GM21529 (cell line): ENCODE measurements around the gene GYG1.

Experiments used
- ATAC-seq: cut with Tn5 transposase; IDR thresholded peaks from one replicate; pipeline ENCODE4 v1.9.1; 2021; ENCODE audit not compliant: unreplicated experiment

The GYG1 gene

DNA sequence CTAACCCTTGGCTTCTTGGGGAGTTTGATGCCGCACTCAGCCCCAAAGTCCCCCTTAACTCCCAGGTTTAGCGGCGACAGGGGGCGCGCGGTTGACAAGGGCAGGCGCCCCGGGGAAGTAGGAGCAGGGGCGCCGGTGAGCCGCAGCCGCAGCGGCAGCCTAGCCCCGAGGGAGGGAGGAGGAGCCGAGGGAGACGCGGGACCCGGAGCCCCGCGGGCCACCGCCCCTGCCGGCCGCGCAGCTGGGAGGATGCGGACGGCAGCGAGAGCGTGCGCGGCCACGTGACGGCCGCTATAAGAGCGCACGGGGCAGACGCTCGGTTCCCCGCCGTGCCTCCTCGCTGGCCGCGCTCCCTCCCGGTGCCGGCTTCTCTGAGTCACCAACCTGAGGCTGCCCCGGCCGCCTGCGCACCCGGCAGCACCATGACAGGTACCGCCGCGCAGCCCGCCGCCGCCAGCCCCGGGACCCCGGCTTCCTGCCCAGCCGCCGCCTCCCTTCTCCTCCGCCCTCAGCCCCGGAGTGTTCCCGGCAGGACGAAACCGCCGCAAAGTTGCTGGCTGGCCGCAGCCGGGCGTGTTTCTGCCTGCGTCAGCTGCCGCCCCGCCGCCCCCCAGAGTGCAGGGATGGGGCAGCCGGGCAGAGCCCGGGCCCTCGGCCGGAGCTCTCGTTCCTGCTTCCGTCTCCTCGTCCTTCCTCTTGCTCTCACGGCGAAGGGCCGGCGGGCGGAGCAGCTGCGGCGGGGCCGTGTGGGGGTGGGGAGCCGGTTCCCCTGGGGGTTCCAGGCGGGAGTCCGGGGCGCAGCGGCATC is at the start of gene GYG1:
GYG1 (plus strand) TSS at position 322 of the 808 bp plus-strand sequence; CDS start at position 423, 101 bp downstream.
- peak; percentile 83 for ATAC-seq

DNA sequence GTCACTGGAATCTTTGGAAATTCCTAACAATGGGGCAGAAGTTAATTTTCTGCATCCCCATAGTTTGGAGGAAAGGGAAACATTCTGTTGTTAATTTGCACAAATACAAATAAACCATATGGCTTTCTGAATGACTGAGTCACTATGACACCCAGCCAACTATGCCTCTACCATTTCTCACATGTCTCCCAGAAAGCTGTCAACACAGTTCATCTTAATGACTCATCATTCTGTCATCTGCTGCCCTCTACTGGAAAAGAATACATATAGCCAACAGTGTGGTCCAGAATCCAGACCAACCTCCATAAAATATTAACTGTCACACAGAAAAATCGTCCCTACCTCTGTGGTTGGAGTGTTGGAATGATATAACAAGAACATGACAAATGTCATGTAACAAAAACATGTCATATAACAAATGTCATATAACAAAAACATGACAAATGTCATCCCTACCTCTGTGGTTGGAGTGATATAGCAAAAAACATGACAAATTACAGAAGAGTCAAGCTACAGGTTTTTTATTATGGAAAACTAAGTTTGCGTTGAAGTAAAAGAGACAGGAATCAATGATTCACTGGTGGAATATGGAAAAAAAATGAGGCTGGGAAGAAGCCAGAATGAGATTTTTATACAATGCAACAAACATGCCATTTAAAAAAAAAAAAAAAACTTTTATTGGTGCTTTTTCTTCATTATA is 47.7 kb upstream of the GYG1 start:
- ATAC-seq: peak; percentile 97

DNA sequence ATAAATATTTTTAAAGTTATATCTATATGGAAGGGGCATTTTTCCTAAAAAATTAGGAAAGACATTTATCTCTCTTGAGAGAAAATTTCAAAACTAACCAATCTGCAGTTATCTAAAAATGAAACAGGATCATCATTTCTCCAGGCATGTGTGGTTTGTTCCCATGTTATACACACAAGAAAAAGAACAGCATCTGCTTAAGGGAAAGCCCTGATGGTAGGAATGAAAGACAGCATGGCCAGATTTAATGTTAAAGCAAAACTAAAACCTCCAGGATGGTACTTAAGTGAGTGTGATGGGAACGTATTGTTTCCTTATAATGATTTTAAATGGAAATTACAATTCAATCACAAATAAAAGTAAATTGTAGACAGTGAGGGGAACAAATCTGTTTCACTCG is 46.2 kb upstream of the GYG1 start:
- no peak for ATAC-seq

DNA sequence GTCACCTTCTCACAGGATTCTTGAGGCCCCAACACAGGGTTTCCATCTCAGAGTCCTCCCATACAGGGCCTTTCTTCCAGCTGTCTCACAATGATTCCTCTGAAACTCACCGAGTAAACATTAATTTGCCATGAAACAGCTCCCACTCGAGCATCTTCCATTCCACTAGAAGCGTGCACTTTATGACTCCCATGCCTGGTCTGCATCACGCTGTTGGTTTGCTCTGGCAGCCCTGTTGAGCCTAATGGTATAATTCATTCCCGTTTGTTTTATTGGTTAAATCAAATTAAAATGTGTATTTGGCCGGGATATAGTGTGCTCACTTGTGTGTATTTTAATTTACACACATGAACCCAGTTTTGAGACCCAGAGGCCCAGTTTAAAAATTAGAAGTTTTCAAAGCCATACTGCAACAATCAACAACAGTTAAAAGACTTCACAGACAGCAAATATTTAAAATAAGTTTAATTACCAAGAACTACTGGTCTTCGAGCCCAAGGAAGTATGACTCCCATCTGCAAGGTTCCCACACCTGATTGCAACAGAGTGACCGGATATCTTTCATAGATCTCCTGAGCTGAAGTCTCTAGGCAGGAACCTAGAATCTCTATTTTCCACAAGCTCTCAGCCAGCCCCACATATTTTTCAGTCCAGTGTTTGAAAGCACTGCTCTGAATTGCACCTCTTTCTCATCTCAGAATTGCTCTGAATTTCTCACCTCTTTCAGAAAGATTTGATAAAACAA is 42.3 kb upstream of the GYG1 start:
- ATAC-seq: no peak

DNA sequence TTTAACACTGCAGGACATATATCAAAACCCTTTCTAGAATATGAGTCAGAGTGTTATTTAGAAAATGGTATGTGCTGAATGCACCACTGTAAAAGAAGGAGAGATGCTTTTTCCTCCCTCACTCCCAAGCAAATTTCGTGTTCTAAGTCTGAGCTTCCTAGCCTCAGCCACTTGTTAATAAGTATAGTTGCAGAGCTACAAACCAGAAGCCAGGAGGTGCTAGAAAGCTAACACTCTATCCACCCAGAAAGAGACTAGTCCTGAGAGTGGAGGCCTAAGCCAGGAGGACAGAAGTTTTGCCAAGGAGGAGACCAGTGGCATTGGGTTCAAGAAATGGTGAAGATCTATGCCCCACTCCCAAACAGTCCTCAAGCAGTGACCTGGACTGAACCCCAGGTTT is 40.5 kb upstream of the GYG1 start:
- ATAC-seq: no peak

DNA sequence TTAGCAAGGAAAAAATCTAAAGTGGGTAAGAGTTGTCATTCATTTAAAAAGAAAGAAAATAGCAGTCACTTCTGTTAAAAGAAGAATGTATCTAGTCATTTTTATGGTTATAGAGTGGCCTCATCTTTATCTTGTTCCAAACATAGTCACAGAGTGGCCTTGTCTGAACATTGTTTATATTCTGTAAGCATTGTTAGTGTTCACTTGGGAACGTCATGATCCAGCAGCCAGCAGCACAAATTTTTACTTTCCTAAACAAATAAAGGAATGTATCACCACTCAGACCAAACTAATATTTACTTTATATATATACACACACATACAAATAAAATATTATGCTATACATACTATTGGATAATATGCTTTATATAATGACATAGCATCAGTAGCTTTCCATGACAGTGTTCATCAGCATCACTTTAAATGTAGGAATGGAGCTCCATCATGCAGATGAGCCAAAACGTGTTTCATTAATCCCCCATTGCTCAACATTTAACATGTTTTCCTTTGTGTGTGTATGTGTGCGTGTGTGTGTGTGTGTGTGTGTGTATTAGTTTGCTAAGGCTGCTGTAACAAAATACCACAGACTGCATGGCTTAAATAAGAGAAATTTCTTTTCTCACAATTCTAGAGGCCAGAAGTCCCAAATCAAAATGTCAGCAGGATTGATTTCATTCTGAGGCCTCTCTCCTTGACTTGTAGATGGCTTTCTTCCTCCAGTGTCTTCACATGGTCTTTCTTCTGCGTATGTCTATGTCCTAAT is 39.6 kb upstream of the GYG1 start:
- ATAC-seq: no peak

DNA sequence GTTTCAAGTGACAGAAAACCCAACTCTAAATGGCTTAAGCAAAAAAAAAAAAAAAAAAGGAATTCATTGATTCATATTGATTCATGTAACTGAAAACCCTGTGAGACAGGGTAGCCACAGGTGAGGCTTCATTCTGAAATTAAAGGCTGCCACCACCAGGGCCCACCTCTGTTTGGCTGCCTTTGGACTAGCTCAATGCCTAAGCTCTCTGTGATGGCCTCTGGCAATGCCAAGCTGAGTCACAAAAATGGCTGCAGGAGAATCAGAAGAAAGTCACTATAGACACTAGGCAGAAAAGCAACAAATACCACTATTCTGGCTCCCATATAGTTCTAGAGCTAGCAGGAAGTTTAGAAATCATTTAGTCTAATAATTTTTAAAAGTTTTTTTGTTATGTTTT is 38.2 kb upstream of the GYG1 start:
- ATAC-seq: no peak

DNA sequence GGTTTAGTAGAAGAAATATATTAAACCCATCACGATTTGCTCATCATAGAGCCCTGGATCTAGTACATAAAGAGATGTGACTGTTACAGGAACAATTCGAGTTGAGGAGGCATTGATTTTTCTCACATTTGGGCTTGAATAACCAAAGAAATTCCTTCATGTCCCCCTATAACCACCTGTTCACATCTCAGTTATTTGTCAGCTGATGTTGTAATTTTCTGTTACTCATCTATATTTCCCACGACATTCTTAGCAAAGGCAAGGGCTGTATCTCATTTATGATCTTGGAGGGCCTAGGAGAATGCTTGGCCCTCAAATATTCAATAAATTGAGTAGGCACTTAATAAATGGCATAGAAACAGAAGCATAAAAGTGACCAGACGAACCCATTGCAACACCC is 36.4 kb upstream of the GYG1 start:
- ATAC-seq: no peak

DNA sequence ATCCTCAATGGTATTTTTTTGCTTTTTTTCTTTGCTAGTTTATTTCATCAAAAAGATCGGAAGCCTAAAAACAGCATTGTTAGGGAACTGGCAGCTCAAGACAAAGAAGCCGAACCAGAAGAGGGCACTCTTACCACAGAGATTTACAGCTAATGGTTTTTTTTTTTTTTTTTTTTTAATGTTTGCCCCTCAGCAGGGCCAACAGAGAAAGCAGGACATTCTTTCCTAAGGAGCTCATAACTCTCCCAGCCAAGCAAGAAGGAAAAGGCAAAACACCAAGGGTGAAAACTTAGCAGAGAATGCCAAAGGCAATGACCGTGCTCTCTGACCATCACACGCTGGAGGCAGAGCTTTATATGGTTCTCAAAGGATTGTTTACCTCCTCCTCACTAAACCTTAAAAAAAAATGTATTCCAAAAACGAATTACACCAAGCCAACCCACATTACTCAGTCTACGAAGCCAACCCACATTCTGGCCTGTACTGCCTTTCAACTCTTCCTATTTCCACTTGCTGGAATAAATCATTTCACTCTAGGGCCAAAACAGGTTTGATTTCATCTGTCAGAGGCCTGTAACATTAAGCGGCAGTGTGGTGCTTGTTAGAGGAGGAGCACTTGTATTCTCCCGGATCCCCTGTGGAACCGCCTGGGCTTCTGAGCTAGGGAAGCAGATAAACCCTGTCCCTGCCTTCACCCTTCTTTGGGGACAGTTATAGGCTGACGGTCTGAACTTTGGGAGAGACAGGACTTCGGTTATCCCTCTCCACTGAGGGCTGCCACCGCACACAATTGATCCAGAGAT is 35.6 kb upstream of the GYG1 start:
- ATAC-seq: no peak

DNA sequence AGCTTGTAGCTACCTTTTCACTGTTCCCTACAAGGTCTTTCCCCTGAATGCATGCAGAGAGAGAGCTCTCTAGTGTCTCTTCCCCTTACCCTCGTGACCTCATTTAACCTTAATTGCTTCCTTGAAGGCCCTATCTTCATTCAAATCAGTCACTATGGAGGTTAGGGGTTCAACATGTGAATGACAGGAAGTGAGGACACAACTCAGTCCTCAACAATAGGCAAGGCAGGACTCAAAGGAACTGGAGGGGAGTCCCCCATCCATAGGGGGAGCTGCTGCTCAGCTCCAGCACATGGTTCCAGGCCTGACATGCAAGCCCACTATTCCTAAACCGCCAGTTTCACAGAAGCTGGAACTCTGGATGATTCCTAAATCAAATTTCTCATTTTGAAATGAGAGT is 33.8 kb upstream of the GYG1 start:
- ATAC-seq: peak; percentile 42

DNA sequence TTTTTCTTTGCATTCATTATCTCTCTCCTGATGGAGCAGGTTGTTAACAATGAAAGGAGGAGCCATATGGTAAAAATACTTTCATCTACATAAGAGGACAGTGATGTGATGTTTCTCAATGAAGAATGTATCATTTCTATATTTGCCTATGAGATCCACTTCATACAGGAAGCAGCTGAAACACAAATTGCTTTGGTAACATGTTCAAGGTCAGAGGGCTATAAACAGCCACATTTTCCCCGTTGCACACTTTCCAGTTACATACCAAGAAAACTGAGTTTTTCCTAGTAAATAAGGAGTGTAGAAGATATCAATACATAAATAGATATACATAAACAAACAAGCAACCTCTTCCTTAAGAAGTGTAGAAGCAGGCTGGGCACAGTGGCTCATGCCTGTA is 32.6 kb upstream of the GYG1 start:
- no peak for ATAC-seq

DNA sequence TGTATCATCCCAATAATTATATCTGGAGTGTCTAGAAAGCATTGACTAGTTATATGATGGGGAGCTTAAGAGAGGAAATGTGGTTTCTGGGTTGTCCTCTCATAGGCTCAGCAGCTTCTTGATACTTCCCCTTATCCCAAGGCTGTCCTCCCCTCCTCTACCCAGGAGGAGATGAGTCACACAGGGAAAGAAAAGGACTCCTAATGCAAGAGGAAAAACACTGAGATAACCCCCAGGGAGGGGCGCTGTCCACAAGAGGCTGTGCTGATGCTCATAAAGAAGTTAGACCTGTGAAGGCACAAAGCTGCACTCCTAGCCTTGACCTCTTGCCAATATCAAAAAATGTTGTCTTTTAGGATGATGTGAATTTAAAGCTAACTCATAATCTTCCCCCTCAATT is 28.8 kb upstream of the GYG1 start:
- ATAC-seq: no peak

DNA sequence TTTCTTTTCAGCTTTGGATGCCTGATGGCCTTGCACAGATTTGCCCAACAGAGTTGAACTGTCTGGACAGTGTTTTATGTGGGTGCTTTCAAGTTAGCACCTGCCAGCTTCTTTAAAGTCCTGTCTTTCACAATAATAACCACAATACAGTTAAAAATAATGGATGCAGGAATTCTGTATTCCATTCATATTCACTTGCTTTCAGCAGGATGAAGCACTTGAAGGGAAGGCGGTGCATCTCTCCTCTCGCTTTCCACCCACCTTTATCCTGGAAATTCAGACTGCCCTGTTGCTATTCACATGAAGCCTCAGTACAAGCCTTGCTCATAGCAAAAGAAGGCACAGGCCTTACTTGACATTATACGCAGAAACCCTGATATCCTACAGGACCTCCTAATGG is 26.5 kb upstream of the GYG1 start:
- ATAC-seq: no peak

DNA sequence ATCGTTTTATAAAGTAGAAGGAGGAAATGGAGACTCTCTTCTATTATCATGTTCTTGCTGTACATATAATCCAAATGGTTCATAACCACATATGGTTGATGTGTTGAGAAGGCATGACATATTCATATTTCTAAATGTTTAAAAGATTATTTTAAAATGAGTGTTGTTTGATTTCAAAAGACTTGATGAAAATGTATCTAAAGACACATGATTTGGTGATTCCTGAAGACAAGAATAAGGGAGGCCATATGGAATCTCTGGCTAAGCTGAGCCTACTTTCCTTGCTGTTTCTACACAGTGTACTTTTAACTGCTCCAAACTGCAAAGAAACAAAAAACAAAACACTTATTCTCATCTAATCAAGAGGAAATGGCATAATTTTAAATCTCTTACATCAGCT is 23.0 kb upstream of the GYG1 start:
- ATAC-seq: no peak

DNA sequence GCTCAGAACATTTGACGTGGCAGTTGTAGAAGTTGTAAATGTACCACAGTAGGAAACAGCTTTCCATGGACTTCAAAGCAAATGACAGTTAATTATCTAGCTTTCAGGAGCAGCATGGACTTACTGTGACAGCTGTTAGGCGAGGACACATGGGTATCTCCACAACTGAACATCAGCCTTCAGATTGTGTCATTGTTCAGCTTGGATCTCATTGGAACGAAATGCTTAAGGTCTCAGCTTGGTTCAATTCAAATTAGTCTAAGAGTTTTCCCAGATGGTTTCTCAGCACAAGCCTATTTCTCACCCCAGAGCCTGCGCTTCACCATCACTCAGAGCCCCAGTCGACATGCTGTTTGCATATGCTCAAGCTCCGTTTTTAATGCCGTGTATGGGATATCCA is 21.1 kb upstream of the GYG1 start:
- ATAC-seq: no peak

DNA sequence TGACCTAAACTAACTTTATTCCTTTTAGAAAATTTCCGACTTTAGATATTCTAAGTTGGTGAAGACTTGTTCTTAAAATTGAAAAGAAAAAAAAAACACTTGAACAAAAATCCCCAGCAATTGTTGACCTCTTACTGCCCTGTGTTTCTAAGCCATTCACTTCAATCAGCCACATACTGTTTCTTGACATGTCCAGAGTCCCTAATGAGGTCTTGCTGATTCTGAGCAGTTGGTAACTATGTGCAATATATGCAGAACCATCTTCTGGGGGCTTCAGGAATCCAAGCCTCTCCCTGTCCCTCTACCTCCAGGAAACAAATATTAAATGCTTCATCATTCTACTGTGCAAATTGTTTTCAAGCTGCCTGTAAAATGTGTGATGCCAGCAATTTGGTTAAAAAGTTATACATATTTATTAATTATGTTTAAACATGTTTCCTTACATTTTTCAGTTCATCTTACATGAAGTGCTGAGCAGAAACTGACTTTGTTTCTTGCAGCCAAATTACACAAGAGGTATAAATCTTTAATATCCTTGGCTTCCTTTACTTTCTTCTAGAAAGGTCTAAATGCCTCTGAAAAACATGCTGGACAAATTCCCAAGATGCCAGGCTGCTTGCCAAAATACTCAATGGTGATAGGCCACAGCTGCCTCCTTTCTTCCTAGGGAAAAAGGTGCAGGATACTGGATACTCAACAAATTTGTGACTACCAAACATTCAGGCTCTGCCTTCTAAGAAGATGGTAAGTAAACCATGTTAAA is 19.8 kb upstream of the GYG1 start:
- no peak for ATAC-seq

DNA sequence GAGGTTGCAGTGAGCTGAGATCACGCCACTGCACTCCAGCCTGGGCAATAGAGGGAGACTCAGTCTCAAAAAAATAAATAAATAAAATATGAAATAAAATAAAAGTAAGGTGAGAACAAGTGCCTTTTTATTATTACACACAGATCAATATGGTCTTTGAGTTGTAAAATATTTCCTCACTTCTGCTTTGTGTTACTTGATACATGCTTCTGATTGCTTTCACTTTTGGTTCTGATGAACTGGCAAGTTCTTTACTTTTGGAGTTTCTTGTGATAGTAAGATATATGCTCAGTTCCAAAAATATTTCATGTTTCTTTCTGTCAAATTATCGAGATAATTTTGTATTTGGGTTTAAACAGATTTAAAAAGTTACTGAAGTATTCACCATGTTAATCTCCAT is 16.6 kb upstream of the GYG1 start:
- no peak for ATAC-seq

DNA sequence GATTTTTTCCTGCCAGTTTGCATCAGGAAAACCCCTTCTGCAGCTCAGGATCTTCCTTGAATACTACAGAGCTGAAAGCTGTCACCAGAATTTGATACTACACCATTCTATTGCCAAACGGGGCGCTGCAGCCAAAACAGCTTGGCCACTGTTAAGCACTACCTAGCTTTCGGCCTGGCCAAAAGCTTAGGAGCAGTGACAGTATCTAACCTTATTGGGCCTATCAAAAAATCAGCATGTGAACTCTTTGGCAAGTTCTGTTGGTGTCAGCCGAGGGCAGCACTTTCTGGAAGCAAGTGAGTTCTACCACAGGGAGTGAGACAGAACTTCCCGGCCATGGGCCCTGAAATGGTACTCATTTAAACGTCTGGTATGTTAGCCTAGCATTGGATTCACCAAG is 16.1 kb upstream of the GYG1 start:
- no peak for ATAC-seq

DNA sequence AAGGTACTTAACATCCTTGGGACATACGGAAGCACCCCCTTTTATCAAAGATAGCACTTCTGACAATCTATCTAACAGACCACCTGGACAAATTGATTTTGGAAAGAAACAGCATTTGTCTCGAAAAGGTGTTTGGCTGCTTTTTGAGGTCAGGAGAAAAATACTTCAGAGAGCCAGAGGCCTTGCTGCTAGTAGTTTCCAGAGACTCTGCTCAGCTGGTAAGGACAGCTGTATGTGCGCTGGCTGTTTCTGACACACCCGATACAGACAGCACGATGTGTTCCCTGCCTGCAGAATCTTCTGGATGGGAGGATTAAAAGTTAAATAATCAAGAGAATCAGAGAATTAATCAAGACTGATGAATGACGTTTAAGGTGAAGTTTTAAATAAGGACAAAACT is 15.6 kb upstream of the GYG1 start:
- ATAC-seq: no peak

DNA sequence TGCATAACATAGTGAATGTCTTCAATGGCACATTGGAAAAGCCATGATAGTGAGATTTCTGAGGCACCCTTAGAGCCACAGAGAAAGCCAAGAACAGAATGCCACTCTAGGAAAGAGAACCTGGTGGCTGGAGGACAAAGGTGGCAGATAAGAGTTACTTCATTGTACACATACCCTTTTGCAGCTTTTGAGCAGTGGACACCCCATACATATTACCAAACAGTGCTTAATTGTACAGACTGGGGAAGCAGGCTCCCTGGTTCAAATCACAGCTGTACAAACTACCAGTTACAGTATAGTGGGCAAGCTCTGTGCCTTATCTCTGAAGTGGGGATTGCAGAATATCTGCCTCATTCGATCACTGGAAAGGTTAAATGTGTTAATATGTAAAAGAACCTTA is 10.1 kb upstream of the GYG1 start:
- no peak for ATAC-seq
